Spleen (tissue), 7 donors: Measurements from ENCODE around the gene FSIP1.

Experiments used
- POLR2AphosphoS5 ChIP-seq, 3 donors: sonication (generic); formaldehyde crosslinking; IDR thresholded peaks; one replicate each; pipeline ENCODE4 v1.5.1; 2017; ENCODE audit warnings: antibody characterized with exemption in 3 of 3
- TF ChIP-seq, protein P1 (sequence below), 11 experiments: fragments of 200-600 bp in 7 of 11; fragments of 450-650 bp in 4 of 11; sonication (generic) in 4 of 11; IDR thresholded peaks in 8 of 11; conservative IDR thresholded peaks in 3 of 11; 1 replicate in 7 of 11; 2 replicates in 4 of 11; pipeline versions ENCODE4 v1.4.0 to v1.8.0; 2016 to 2021; ENCODE audit warnings: antibody characterized with exemption in 11 of 11, inconsistent platforms in 4 of 11, mild to moderate bottlenecking in 1 of 11
- donor health status: DM: no; HTN: no; CAD: no; lungs with moderate emphysema.
- donor health status: DM: no; HTN: no; CAD: no.
- donor health status: DM: no; HTN: no; CAD: no.

DNA sequence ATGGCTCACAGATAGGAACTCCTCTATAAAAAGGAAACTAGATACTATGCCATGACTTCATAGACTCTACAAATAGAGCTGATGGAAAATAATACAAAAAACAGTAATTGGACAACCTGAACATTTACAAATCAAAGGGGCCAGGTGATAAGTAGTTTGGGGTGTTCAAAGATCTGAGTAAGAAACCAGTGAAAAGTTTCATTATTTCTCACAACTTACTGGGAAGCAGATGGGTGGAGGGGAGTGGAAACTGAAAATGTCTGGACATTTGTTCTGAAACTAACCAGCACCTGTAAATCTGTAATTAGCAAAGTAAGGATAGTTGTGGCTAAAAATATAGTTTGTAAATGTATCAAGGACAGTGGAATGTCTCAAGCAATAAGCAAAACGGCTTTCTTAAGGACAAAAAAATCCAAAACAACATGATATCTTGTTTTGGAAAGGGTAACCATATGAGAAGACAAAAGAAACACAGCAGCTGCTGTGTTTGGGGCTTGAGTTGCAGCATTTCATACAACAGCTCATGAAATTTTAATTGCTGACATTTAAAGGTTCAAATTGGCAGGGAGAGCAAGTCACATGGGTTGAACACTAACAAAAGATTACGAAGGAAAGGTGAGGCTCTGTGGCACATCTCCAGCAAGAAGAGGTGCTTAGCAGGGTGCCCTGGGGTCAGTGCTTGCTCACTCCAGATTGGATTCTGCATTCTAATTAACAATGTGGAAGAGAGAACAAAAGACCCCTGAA, 228.5 kb downstream of the FSIP1 start:
- TF ChIP-seq POLR2AphosphoS5 (IDR thresholded peaks at IDR 0.05): no peak
- TF ChIP-seq, protein P1, sequence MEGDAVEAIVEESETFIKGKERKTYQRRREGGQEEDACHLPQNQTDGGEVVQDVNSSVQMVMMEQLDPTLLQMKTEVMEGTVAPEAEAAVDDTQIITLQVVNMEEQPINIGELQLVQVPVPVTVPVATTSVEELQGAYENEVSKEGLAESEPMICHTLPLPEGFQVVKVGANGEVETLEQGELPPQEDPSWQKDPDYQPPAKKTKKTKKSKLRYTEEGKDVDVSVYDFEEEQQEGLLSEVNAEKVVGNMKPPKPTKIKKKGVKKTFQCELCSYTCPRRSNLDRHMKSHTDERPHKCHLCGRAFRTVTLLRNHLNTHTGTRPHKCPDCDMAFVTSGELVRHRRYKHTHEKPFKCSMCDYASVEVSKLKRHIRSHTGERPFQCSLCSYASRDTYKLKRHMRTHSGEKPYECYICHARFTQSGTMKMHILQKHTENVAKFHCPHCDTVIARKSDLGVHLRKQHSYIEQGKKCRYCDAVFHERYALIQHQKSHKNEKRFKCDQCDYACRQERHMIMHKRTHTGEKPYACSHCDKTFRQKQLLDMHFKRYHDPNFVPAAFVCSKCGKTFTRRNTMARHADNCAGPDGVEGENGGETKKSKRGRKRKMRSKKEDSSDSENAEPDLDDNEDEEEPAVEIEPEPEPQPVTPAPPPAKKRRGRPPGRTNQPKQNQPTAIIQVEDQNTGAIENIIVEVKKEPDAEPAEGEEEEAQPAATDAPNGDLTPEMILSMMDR (IDR thresholded peaks at IDR 0.05 in 8 of 11, conservative IDR thresholded peaks at IDR 0.05 in 3 of 11): no peak
